DMS79 treated with DMSO at 0.1 percent for 48 hours (cell line): ENCODE data around the gene ARHGAP8.
A peak's percentile ranks its signal among the peaks of the same experiment; 100 is the strongest.

Experiments
- DNase-seq: peaks from one replicate; lab custom pipeline; 2025; lab: John Stamatoyannopoulos, UW

The ARHGAP8 gene

DNA sequence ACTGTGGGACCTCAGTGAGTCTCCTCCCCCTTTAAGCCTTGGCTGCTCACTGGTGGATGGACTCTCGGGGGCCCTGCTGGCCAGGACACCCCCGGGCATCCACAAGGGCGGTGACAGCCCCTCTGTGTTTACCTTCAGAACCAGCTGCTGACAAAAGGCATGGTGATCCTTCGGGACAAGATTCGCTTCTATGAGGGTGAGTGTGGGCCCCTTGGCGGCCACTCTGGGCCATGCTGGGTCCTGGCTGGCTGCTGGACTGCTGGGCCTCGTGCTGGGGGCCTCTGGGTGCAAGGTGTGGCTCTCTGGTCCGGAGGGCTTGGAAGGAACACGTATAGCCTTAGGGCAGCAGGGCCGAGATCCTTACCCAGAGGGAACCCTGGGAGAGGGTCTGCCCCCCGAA, 25.9 kb upstream of the ARHGAP8 start:
- no peak for DNase-seq

GRCh38 chr22:44727148-44727547, 25.2 kb upstream of the ARHGAP8 start:
- no peak for DNase-seq

DNA sequence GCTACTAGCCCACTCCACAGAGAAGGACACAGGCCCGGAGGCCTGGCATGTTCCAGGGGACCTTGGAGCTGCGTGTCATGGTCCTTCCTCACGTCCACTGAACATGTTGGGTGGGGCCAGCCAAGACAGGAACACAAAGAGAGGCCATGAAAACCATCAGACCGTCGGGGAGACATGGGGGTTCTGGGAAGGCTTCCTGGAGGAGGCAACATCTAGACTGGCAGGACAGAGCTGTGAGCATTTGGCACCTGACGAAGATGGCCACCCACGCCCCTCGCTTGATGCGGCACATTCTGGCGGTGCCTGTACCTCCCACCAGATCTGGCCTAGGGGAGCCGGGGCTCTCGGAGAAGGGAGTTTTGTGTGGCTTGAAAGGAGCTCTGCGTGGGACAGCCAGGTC, 24.7 kb upstream of the ARHGAP8 start:
- DNase-seq = no peak

GRCh38 chr22:44728761-44729324, 23.5 kb upstream of the ARHGAP8 start:
- no peak for DNase-seq

- no peak for DNase-seq
Observed at GRCh38 chr22:44729391-44730021, 22.9 kb upstream of the ARHGAP8 start.

DNA sequence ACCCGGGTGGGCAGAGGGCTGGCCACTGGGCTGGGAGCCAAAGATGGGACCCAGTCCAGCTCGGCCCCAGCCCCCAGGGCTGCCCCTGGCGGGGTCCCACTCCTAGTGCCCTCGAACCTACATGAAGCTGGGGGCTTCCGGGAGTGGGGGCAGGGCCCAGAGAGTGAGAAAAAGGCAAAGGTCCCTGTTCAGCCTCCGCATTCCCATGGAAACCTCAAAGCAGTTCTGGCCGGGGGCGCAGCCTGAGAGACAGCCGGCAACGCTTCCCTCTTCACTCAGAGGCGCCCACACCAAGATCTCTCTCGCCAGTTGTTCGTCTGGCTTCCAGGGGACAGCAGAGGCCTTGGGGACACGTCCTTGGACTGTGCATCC, 22.4 kb upstream of the ARHGAP8 start:
- no peak for DNase-seq

DNA sequence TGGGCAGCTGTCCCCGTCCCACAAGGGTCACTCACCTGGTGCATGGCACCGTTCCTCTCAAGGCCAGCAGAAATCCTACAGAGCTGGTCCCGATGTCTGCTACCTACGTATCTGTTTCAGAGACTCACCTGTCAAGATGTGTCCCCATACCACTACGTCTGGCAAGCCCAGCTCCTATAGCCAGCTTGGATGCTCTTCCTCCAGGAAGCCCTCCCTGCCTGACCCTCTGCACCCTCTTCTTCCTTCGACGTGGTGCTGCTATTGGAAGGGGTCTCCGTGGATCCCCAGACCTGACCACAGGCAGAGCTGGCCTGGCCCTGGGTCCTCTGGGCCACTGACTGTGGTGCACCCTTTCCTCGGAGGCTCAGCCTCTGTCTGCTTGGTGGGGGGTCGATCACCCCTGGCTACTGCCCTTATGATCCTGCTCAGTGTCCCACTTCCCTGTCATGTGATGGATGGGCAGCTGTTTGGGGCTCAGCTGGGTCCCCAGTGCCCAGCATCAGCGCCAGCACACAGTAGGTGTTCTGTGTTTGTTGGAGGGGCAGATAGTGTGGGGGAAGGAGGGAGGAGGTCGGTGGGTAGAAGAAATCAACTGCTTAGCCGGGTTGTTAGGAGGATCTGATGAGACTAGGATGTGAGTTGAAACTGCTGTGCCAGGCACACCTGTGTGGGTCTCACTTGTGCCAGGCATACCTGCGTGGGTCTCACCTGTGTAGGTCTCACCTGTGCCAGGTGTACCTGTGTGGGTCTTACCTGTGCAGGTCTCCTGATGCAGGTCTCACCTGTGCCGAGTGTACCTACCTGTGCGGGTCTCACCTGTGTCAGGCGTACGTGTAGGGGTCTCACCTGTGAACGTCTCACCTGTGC, 21.7 kb upstream of the ARHGAP8 start:
- no peak for DNase-seq

GRCh38 chr22:44731357-44731970, 20.9 kb upstream of the ARHGAP8 start:
- no peak for DNase-seq

- DNase-seq = no peak
Observed at GRCh38 chr22:44732017-44732561, 20.3 kb upstream of the ARHGAP8 start.

GRCh38 chr22:44732661-44733060, 19.7 kb upstream of the ARHGAP8 start:
- DNase-seq = no peak

- DNase-seq = no peak
Observed at GRCh38 chr22:44733426-44734106, 18.8 kb upstream of the ARHGAP8 start.

GRCh38 chr22:44734278-44734677, 18.1 kb upstream of the ARHGAP8 start:
- DNase-seq = no peak

DNA sequence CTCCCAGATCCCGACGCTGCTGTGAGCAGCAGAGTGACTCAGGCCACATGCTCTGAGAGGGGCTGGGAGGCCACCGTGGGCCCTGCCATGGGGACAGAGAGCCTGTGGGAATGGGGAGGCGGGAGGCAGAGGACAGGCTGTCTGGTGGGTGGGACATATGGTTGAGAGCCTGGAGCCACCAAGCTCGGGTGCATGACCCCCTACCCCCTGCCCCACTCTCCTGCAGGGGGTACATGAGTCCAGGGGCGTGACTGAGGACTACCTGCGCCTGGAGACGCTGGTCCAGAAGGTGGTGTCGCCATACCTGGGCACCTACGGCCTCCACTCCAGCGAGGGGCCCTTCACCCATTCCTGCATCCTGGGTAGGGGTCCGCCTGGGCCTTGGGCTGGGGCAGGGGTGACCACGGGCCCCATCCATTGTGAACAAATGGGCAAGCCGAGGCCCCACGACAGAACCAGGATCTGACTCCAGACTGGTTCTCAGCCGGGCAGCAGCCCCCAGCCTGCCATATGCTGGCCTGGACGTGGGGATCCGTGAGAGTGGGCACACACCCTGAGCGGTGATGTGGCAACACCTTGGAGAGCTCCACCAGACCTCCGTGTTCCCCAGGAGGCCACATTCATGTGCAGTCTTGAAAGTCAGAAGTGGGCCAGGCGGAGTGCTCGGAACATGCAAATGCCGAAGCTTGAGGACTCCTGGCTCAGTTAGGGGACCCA, 17.4 kb upstream of the ARHGAP8 start:
- no peak for DNase-seq

- DNase-seq = peak; percentile 1
Observed at GRCh38 chr22:44735518-44736428, 16.6 kb upstream of the ARHGAP8 start.

- DNase-seq = no peak
Observed at GRCh38 chr22:44736581-44737405, 15.6 kb upstream of the ARHGAP8 start.

- DNase-seq = no peak
Observed at GRCh38 chr22:44737406-44738346, 14.7 kb upstream of the ARHGAP8 start.

GRCh38 chr22:44738347-44738715, 14.0 kb upstream of the ARHGAP8 start:
- DNase-seq = no peak

DNA sequence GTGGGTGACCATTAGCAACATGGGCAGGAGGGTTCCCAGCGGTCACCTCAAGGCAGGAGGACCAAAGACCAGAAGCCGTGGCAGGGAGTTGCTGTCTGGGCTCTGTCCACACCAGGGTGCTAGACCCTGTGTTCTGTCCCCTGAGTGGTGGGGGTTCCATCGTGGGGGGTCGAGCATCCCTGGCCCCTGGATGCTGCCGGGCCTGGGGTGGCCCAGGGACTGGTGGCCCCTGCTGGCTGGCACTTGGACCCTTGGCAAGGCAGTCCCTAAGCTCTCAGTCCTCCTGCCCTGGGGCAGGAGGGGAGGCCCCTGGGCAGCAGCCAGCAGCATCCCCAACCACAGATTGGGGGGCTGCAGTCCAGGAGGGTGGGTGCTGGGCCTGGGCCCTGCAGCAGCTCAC, 13.4 kb upstream of the ARHGAP8 start:
- no peak for DNase-seq
